Tibial artery (tissue), 4 donors: ENCODE measurements around the gene ABL1.

ENCODE experiments used
- DNase-seq, 2 donors: peaks; one replicate each; pipeline ENCODE4 v3.0.0-alpha.2; 2019
- H3K27ac ChIP-seq, 2 donors: fragments of 200-600 bp; sonication (generic) in 1 of 2; 1 replicate in 1 of 2; 2 replicates in 1 of 2; pipeline ENCODE4 v1.5.1; 2018 to 2019; ENCODE audit warnings: mild to moderate bottlenecking in 1 of 2
- H3K27me3 ChIP-seq, 2 donors: fragments of 200-600 bp; sonication (generic) in 1 of 2; one replicate each; pipeline versions ENCODE4 v1.5.1 to v1.6.0; 2016 to 2019
- H3K36me3 ChIP-seq, 3 donors: fragments of 200-600 bp; sonication (generic) in 2 of 3; one replicate each; pipeline ENCODE4 v1.5.1; 2016 to 2019; ENCODE audit warnings: mild to moderate bottlenecking in 2 of 3
- H3K4me1 ChIP-seq, 4 donors: fragments of 200-600 bp; sonication (generic) in 2 of 4; 1 replicate in 3 of 4; 2 replicates in 1 of 4; pipeline ENCODE4 v1.5.1; 2016 to 2019
- H3K4me3 ChIP-seq, 2 donors: fragments of 200-600 bp; sonication (generic) in 1 of 2; 1 replicate in 1 of 2; 2 replicates in 1 of 2; pipeline ENCODE4 v1.5.1; 2018 to 2019; ENCODE audit warnings: mild to moderate bottlenecking in 2 of 2
- H3K9me3 ChIP-seq, 3 donors: fragments of 200-600 bp; sonication (generic) in 1 of 3; one replicate each; pipeline ENCODE4 v1.5.1; 2016 to 2019
- intact Hi-C: fragments of 100-400 bp; cut with DNase I; formaldehyde crosslinking; loops from one replicate; pipeline ENCODE4 v1.15.0; 2023; ENCODE audit warnings: low total_unique reads
- TF ChIP-seq, protein P1 (sequence below), 2 experiments: fragments of 200-600 bp in 1 of 2; fragments of 450-650 bp in 1 of 2; IDR thresholded peaks; one replicate each; pipeline ENCODE4 v1.5.1; 2017 to 2019; ENCODE audit warnings: antibody characterized with exemption in 2 of 2, mild to moderate bottlenecking in 1 of 2, moderate library complexity in 1 of 2

ABL1 gene

DNA sequence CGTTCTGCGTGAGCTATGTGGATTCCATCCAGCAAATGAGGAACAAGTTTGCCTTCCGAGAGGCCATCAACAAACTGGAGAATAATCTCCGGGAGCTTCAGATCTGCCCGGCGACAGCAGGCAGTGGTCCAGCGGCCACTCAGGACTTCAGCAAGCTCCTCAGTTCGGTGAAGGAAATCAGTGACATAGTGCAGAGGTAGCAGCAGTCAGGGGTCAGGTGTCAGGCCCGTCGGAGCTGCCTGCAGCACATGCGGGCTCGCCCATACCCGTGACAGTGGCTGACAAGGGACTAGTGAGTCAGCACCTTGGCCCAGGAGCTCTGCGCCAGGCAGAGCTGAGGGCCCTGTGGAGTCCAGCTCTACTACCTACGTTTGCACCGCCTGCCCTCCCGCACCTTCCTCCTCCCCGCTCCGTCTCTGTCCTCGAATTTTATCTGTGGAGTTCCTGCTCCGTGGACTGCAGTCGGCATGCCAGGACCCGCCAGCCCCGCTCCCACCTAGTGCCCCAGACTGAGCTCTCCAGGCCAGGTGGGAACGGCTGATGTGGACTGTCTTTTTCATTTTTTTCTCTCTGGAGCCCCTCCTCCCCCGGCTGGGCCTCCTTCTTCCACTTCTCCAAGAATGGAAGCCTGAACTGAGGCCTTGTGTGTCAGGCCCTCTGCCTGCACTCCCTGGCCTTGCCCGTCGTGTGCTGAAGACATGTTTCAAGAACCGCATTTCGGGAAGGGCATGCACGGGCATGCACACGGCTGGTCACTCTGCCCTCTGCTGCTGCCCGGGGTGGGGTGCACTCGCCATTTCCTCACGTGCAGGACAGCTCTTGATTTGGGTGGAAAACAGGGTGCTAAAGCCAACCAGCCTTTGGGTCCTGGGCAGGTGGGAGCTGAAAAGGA, 50.7 kb downstream of the ABL1 start:
- intact Hi-C loops, result no loop called here
- H3K27ac ChIP-seq, result no peak overlapping the region
- H3K4me1 ChIP-seq, result peaks cover 0 to 30% (median 9%) of the 10 kb centered on the region in 4 donors
- no peaks in the 10 kb centered on the region for H3K27me3 ChIP-seq
- H3K36me3 ChIP-seq, result peaks cover 86 to 99% (median 98%) of the 10 kb centered on the region in 3 donors
- peak in 1 of 2 donors; percentile 64 for DNase-seq
- TF ChIP-seq, protein P1, sequence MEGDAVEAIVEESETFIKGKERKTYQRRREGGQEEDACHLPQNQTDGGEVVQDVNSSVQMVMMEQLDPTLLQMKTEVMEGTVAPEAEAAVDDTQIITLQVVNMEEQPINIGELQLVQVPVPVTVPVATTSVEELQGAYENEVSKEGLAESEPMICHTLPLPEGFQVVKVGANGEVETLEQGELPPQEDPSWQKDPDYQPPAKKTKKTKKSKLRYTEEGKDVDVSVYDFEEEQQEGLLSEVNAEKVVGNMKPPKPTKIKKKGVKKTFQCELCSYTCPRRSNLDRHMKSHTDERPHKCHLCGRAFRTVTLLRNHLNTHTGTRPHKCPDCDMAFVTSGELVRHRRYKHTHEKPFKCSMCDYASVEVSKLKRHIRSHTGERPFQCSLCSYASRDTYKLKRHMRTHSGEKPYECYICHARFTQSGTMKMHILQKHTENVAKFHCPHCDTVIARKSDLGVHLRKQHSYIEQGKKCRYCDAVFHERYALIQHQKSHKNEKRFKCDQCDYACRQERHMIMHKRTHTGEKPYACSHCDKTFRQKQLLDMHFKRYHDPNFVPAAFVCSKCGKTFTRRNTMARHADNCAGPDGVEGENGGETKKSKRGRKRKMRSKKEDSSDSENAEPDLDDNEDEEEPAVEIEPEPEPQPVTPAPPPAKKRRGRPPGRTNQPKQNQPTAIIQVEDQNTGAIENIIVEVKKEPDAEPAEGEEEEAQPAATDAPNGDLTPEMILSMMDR (IDR thresholded peaks at IDR 0.05), result no peak
- no peaks in the 10 kb centered on the region for H3K9me3 ChIP-seq
- no peak overlapping the region for H3K4me3 ChIP-seq

DNA sequence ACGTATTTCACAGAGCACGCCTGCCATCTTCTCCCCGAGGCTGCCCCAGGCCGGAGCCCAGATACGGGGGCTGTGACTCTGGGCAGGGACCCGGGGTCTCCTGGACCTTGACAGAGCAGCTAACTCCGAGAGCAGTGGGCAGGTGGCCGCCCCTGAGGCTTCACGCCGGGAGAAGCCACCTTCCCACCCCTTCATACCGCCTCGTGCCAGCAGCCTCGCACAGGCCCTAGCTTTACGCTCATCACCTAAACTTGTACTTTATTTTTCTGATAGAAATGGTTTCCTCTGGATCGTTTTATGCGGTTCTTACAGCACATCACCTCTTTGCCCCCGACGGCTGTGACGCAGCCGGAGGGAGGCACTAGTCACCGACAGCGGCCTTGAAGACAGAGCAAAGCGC, 51.9 kb downstream of the ABL1 start:
- intact Hi-C loops, result no loop called here
- no peak overlapping the region for H3K4me3 ChIP-seq
- H3K4me1 ChIP-seq, result peaks cover 0 to 30% (median 9%) of the 10 kb centered on the region in 4 donors
- TF ChIP-seq, protein P1 (IDR thresholded peaks at IDR 0.05), result no peak
- no peak overlapping the region for H3K27ac ChIP-seq
- no peak for DNase-seq
- no peaks in the 10 kb centered on the region for H3K9me3 ChIP-seq
- H3K36me3 ChIP-seq, result peaks cover 74 to 98% (median 98%) of the 10 kb centered on the region in 3 donors
- no peaks in the 10 kb centered on the region for H3K27me3 ChIP-seq

DNA sequence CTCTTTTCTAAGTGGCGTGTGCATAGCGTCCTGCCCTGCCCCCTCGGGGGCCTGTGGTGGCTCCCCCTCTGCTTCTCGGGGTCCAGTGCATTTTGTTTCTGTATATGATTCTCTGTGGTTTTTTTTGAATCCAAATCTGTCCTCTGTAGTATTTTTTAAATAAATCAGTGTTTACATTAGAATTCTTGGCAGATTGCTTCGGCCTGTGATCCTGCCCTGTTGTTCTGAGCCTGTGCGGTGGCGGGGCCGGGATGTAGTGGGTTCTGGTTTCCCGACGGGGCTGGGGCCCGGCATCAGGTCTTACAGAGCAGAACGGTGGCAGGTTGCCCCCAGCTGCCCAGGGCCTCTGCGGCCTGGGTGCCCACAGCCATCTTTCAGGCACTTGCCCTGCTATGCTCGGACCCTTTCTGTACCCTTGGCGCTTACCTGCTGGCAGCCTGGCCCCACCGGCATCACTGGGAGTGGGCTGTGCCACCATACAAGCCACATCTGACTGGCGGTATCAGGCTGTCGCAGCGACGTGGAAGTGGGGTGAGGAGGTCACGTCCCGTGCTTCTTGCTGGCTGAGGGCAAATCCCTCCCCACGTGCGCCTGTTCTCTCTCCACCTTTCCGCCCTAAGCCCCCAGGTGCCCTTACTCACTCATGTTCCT, 52.6 kb downstream of the ABL1 start:
- Histone ChIP-seq H3K4me1 (peaks cover 0 to 30% (median 9%) of the 10 kb centered on the region in 4 donors), H3K4me3 (no peak overlapping the region), H3K27ac (no peak overlapping the region), H3K36me3 (peaks cover 75 to 98% (median 98%) of the 10 kb centered on the region in 3 donors), H3K9me3 (no peaks in the 10 kb centered on the region), H3K27me3 (no peaks in the 10 kb centered on the region)
- DNase-seq, result peak in 1 of 2 donors; percentile 66
- intact Hi-C loops, result no loop called here
- TF ChIP-seq, protein P1 (IDR thresholded peaks at IDR 0.05), result no peak

DNA sequence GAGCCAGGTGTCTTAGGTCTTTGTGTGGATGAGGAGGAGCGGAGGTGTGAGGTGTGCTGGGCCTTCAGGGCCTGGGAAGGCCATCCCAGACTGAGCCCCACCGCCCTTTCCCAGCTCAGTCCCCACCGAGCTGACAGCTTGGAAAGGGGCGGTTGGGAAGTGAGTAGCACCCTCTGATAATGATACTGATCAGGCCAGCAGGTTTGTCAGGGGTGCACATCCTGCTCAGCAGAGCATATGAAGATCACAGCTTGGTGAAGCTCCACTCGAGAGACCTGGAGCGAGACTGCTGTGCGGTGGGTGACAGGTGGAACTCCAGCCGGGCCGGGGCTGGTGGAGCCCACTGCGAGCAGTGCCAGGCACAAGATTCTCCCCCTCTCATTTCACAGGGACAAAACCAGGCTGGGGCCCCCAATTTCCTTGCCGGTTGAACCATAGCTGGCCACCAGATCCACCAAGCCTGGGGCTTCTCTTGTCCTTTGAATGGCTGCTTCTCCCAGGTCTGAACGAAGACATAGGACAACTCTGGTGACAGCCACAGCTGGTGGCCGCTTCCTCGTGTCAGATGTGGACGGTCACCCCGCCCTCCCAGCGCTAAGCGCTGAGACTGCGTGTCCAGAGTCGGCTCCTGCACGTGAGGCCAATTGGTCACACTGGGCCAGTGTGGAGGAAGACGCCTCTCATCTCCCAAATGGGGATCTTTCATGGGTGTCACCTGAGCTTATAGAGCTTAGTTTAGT, 53.3 kb downstream of the ABL1 start:
- no peaks in the 10 kb centered on the region for H3K27me3 ChIP-seq
- no peak overlapping the region for H3K27ac ChIP-seq
- intact Hi-C loops, result no loop called here
- no peak overlapping the region for H3K4me3 ChIP-seq
- no peaks in the 10 kb centered on the region for H3K9me3 ChIP-seq
- TF ChIP-seq, protein P1 (IDR thresholded peaks at IDR 0.05), result no peak
- H3K4me1 ChIP-seq, result peaks cover 0 to 30% (median 9%) of the 10 kb centered on the region in 4 donors
- peaks cover 75 to 99% (median 98%) of the 10 kb centered on the region in 3 donors for H3K36me3 ChIP-seq
- DNase-seq, result peak in 1 of 2 donors; percentile 63

DNA sequence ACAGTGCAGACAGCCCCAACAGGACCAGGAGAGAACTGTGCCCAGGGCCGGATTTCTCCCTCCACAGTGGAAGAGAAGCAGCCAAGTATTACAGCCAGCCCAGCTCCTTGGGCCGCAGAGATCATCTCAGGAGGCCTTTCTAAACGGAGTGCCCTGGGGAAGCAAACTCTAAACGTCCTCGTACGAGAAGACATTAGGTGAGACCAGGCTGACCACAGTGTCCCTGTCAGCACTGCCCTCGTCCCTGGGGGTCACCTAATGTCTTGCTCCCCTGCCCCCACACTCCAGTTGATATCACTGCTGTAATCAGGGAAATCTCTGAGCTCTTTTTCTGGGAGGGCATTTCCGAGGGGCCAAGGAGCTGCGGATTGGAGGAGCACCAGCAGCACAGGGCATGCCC, 55.1 kb downstream of the ABL1 start:
- H3K9me3 ChIP-seq, result no peaks in the 10 kb centered on the region
- TF ChIP-seq, protein P1 (IDR thresholded peaks at IDR 0.05), result no peak
- H3K4me3 ChIP-seq, result no peak overlapping the region
- no peak for DNase-seq
- peaks cover 0 to 36% (median 15%) of the 10 kb centered on the region in 4 donors for H3K4me1 ChIP-seq
- H3K27me3 ChIP-seq, result no peaks in the 10 kb centered on the region
- H3K36me3 ChIP-seq, result peaks cover 58 to 91% (median 91%) of the 10 kb centered on the region in 3 donors
- H3K27ac ChIP-seq, result no peak overlapping the region
- intact Hi-C loops, result no loop called here
